ENCODE data around the gene STEAP1B.

The STEAP1B gene

DNA sequence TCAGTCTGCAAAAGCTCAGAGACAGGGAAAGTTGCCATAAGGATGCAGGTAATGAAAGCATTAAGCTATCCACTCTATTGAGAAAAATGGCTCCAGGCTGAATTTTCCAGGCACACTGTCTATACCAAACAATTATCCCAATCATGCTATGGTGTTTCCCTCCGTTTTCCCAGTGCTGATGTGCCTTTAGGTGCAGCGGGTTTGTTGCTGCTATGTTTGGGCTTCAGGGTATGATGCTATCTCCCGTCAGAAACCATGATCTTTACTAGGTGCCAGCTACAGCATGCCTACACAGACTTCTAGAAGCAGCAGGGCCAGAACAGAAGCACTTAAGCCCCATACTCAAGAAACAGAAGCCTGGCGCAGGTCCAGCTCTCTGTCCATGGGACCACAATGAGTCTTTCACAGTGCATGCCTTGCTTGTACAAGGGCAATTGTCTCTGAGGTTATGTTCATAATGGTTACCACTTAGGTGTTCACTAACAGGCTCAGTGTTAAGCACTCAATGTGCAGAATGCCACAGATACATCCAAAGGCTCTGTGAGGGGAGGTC is 19.4 kb downstream of the STEAP1B start:
- Histone ChIP-seq H3K4me1 (ENCODE audit: control insufficient read depth, insufficient read depth, low read length) (no peaks in the 10 kb centered on the region), H3K9me3 (ENCODE audit: control insufficient read depth, insufficient read depth, low read length) (no peaks in the 10 kb centered on the region), H3K27me3 (ENCODE audit: control insufficient read depth, insufficient read depth, low read length) (no peaks in the 10 kb centered on the region), H3K27ac (ENCODE audit: low read length) (no peak overlapping the region), H3K36me3 (ENCODE audit: control insufficient read depth, insufficient read depth, low read length) (no peaks in the 10 kb centered on the region), H3K4me3 (ENCODE audit: low read length) (no peak overlapping the region)
- no CpG with 5 or more reads among the region's 4 CpGs for WGBS (ENCODE audit: insufficient coverage, insufficient read length)
- no peak for DNase-seq (ENCODE audit: low read depth, low spot score)

GRCh38 chr7:22477876-22478450 is 22.0 kb downstream of the STEAP1B start:
- Histone ChIP-seq H3K27me3 (ENCODE audit: control insufficient read depth, insufficient read depth, low read length) (no peaks in the 10 kb centered on the region), H3K27ac (ENCODE audit: low read length) (no peak overlapping the region), H3K36me3 (ENCODE audit: control insufficient read depth, insufficient read depth, low read length) (no peaks in the 10 kb centered on the region), H3K9me3 (ENCODE audit: control insufficient read depth, insufficient read depth, low read length) (no peaks in the 10 kb centered on the region), H3K4me1 (ENCODE audit: control insufficient read depth, insufficient read depth, low read length) (no peaks in the 10 kb centered on the region), H3K4me3 (ENCODE audit: low read length) (no peak overlapping the region)
- no CpG with 5 or more reads among the region's 10 CpGs for WGBS (ENCODE audit: insufficient coverage, insufficient read length)
- DNase-seq (ENCODE audit: low read depth, low spot score), result no peak

DNA sequence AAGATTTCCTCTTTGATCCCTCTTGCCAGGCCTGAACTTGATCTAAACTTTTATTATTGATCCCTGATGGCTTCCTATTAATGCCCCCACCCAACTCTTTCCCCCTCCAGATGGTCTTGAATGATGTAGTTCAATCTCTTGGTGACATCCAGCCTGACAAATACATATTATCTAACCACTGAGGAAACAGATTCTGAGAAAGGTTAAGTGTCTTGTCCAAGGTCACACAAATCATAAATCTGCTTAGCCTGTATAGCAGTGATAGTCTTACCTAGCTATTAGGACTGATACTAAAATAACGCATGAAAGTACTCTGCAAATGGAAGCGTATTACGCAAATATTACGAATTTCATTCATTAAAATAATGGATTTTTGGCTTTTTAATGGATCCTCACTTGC is 22.7 kb downstream of the STEAP1B start:
- H3K27ac ChIP-seq (ENCODE audit: low read length), result no peak overlapping the region
- no peak for DNase-seq (ENCODE audit: low read depth, low spot score)
- H3K27me3 ChIP-seq (ENCODE audit: control insufficient read depth, insufficient read depth, low read length), result no peaks in the 10 kb centered on the region
- no peaks in the 10 kb centered on the region for H3K9me3 ChIP-seq (ENCODE audit: control insufficient read depth, insufficient read depth, low read length)
- H3K36me3 ChIP-seq (ENCODE audit: control insufficient read depth, insufficient read depth, low read length), result no peaks in the 10 kb centered on the region
- H3K4me1 ChIP-seq (ENCODE audit: control insufficient read depth, insufficient read depth, low read length), result no peaks in the 10 kb centered on the region
- H3K4me3 ChIP-seq (ENCODE audit: low read length), result no peak overlapping the region
- WGBS (ENCODE audit: insufficient coverage, insufficient read length), result no CpG with 5 or more reads among the region's 4 CpGs

- no peak overlapping the region for H3K27ac ChIP-seq (ENCODE audit: low read length)
- no peaks in the 10 kb centered on the region for H3K36me3 ChIP-seq (ENCODE audit: control insufficient read depth, insufficient read depth, low read length)
- H3K9me3 ChIP-seq (ENCODE audit: control insufficient read depth, insufficient read depth, low read length), result no peaks in the 10 kb centered on the region
- WGBS (ENCODE audit: insufficient coverage, insufficient read length), result no CpG with 5 or more reads among the region's 6 CpGs
- no peaks in the 10 kb centered on the region for H3K27me3 ChIP-seq (ENCODE audit: control insufficient read depth, insufficient read depth, low read length)
- no peak for DNase-seq (ENCODE audit: low read depth, low spot score)
- H3K4me3 ChIP-seq (ENCODE audit: low read length), result no peak overlapping the region
- H3K4me1 ChIP-seq (ENCODE audit: control insufficient read depth, insufficient read depth, low read length), result no peaks in the 10 kb centered on the region
Observed at GRCh38 chr7:22476824-22477223, 23.2 kb downstream of the STEAP1B start.

- H3K4me3 ChIP-seq (ENCODE audit: low read length), result no peak overlapping the region
- H3K27me3 ChIP-seq (ENCODE audit: control insufficient read depth, insufficient read depth, low read length), result no peaks in the 10 kb centered on the region
- WGBS (ENCODE audit: insufficient coverage, insufficient read length), result no CpG with 5 or more reads among the region's 2 CpGs
- no peak overlapping the region for H3K27ac ChIP-seq (ENCODE audit: low read length)
- DNase-seq (ENCODE audit: low read depth, low spot score), result no peak
- H3K9me3 ChIP-seq (ENCODE audit: control insufficient read depth, insufficient read depth, low read length), result no peaks in the 10 kb centered on the region
- H3K4me1 ChIP-seq (ENCODE audit: control insufficient read depth, insufficient read depth, low read length), result no peaks in the 10 kb centered on the region
- H3K36me3 ChIP-seq (ENCODE audit: control insufficient read depth, insufficient read depth, low read length), result no peaks in the 10 kb centered on the region
Observed at GRCh38 chr7:22474645-22475044, 25.3 kb downstream of the STEAP1B start.

- Histone ChIP-seq H3K4me3 (ENCODE audit: low read length) (no peak overlapping the region), H3K36me3 (ENCODE audit: control insufficient read depth, insufficient read depth, low read length) (no peaks in the 10 kb centered on the region), H3K27ac (ENCODE audit: low read length) (no peak overlapping the region), H3K9me3 (ENCODE audit: control insufficient read depth, insufficient read depth, low read length) (no peaks in the 10 kb centered on the region), H3K4me1 (ENCODE audit: control insufficient read depth, insufficient read depth, low read length) (no peaks in the 10 kb centered on the region), H3K27me3 (ENCODE audit: control insufficient read depth, insufficient read depth, low read length) (no peaks in the 10 kb centered on the region)
- no peak for DNase-seq (ENCODE audit: low read depth, low spot score)
- no CpG with 5 or more reads among the region's 10 CpGs for WGBS (ENCODE audit: insufficient coverage, insufficient read length)
Observed at GRCh38 chr7:22470981-22471380, 29.0 kb downstream of the STEAP1B start.

GRCh38 chr7:22469371-22470143 is 30.4 kb downstream of the STEAP1B start:
- Histone ChIP-seq H3K4me1 (ENCODE audit: control insufficient read depth, insufficient read depth, low read length) (no peaks in the 10 kb centered on the region), H3K27me3 (ENCODE audit: control insufficient read depth, insufficient read depth, low read length) (no peaks in the 10 kb centered on the region), H3K27ac (ENCODE audit: low read length) (no peak overlapping the region), H3K36me3 (ENCODE audit: control insufficient read depth, insufficient read depth, low read length) (peaks cover 2% of the 10 kb centered on the region; the same call in 1 of the 2 replicates), H3K9me3 (ENCODE audit: control insufficient read depth, insufficient read depth, low read length) (no peaks in the 10 kb centered on the region), H3K4me3 (ENCODE audit: low read length) (no peak overlapping the region)
- no CpG with 5 or more reads among the region's 3 CpGs for WGBS (ENCODE audit: insufficient coverage, insufficient read length)
- no peak for DNase-seq (ENCODE audit: low read depth, low spot score)

DNA sequence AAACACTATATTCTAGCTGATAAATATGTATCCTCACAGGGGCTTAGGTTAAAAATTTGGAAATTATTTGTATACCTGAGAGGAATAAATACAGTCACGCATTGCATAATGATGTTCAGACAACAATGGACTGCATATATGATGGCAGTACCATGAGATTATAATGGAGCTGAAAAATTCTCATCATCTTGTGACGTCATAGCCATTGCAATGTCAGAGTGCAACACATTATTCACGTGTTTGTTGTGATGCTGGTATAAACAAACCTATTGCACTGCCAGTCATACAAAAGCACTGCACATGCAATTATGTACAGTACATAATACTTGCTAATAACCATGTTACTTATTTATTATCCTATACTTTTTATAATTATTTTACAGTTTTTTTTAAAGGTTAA is 31.4 kb downstream of the STEAP1B start:
- no CpG with 5 or more reads among the region's 3 CpGs for WGBS (ENCODE audit: insufficient coverage, insufficient read length)
- no peak for DNase-seq (ENCODE audit: low read depth, low spot score)
- H3K36me3 ChIP-seq (ENCODE audit: control insufficient read depth, insufficient read depth, low read length), result peaks cover 2% of the 10 kb centered on the region; the same call in 1 of the 2 replicates

GRCh38 chr7:22464299-22464698 is 35.7 kb downstream of the STEAP1B start:
- no peak overlapping the region for H3K4me3 ChIP-seq (ENCODE audit: low read length)
- H3K4me1 ChIP-seq (ENCODE audit: control insufficient read depth, insufficient read depth, low read length), result no peaks in the 10 kb centered on the region
- no peak for DNase-seq (ENCODE audit: low read depth, low spot score)
- H3K9me3 ChIP-seq (ENCODE audit: control insufficient read depth, insufficient read depth, low read length), result no peaks in the 10 kb centered on the region
- no peak overlapping the region for H3K27ac ChIP-seq (ENCODE audit: low read length)
- peaks cover 2% of the 10 kb centered on the region; the same call in 1 of the 2 replicates for H3K36me3 ChIP-seq (ENCODE audit: control insufficient read depth, insufficient read depth, low read length)
- no peaks in the 10 kb centered on the region for H3K27me3 ChIP-seq (ENCODE audit: control insufficient read depth, insufficient read depth, low read length)
- WGBS (ENCODE audit: insufficient coverage, insufficient read length), result no CpG with 5 or more reads among the region's 4 CpGs

More for the DNA sequence above, 31.4 kb downstream of the STEAP1B start:
- Histone ChIP-seq H3K27me3 (ENCODE audit: control insufficient read depth, insufficient read depth, low read length) (no peaks in the 10 kb centered on the region), H3K27ac (ENCODE audit: low read length) (no peak overlapping the region), H3K4me1 (ENCODE audit: control insufficient read depth, insufficient read depth, low read length) (no peaks in the 10 kb centered on the region), H3K9me3 (ENCODE audit: control insufficient read depth, insufficient read depth, low read length) (no peaks in the 10 kb centered on the region), H3K4me3 (ENCODE audit: low read length) (no peak overlapping the region)

- WGBS (ENCODE audit: insufficient coverage, insufficient read length), result no CpG with 5 or more reads among the region's 5 CpGs
- no peak for DNase-seq (ENCODE audit: low read depth, low spot score)
- H3K27ac ChIP-seq (ENCODE audit: low read length), result no peak overlapping the region
- no peaks in the 10 kb centered on the region for H3K36me3 ChIP-seq (ENCODE audit: control insufficient read depth, insufficient read depth, low read length)
- no peaks in the 10 kb centered on the region for H3K27me3 ChIP-seq (ENCODE audit: control insufficient read depth, insufficient read depth, low read length)
- no peaks in the 10 kb centered on the region for H3K9me3 ChIP-seq (ENCODE audit: control insufficient read depth, insufficient read depth, low read length)
- no peak overlapping the region for H3K4me3 ChIP-seq (ENCODE audit: low read length)
- no peaks in the 10 kb centered on the region for H3K4me1 ChIP-seq (ENCODE audit: control insufficient read depth, insufficient read depth, low read length)
Observed at GRCh38 chr7:22460363-22460988, 39.5 kb downstream of the STEAP1B start.

Measured in iPS DF 6.9 (cell line).